NCI-H1092 (cell line): Measurements from ENCODE around the gene DIO1.
A peak's percentile ranks its signal among the peaks of the same experiment; 100 is the strongest.
"Not testable (repeated sequence)": the region's sequence is repeated elsewhere in the genome, so short reads cannot be mapped to it uniquely, and the experiment has no call there.

Experiments used
- DNase-seq: peaks from one replicate; lab custom pipeline; 2025; lab: John Stamatoyannopoulos, UW

Gene DIO1

DNA sequence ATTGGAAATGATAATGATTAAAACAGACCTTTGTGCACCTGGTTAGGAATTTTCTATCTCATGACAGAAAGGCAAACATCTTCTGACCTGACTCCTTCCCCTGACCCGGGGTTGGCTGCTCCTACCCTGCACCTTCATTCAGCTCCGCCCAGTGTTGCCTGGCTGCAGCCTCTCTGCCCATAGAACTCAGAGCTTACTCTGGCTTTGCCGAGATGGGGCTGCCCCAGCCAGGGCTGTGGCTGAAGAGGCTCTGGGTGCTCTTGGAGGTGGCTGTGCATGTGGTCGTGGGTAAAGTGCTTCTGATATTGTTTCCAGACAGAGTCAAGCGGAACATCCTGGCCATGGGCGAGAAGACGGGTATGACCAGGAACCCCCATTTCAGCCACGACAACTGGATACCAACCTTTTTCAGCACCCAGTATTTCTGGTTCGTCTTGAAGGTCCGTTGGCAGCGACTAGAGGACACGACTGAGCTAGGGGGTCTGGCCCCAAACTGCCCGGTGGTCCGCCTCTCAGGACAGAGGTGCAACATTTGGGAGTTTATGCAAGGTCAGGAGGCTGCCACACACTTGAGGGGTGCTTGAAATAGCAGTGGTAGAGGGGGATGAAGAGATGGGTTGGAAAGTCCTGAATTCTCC, at the start of gene DIO1:
Gene DIO1, plus strand, starts transcription at position 189 of the 638 bp plus-strand sequence. Its CDS starts 24 bp downstream, at position 213.
- DNase-seq, result no peak

DNA sequence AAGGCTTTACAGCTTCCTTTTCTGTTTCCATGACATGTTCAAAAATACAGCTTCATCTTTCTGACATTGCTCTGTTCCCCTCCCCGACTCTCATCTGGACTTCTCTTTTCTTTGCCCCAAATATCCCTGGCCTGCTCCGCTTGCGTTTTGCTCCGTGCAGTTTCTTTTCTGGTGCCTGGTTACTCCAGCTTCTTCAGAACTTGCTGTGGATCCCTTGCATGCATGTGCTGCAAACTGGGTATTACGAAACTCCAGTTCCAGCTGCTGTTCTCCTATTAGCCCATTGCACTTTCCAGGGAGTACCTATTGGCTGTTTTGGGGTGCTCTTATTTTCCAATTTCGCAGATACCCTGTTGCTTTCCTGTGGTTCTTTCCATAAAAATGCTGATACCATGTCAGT, 46.0 kb upstream of the DIO1 start:
- no peak for DNase-seq

DNA sequence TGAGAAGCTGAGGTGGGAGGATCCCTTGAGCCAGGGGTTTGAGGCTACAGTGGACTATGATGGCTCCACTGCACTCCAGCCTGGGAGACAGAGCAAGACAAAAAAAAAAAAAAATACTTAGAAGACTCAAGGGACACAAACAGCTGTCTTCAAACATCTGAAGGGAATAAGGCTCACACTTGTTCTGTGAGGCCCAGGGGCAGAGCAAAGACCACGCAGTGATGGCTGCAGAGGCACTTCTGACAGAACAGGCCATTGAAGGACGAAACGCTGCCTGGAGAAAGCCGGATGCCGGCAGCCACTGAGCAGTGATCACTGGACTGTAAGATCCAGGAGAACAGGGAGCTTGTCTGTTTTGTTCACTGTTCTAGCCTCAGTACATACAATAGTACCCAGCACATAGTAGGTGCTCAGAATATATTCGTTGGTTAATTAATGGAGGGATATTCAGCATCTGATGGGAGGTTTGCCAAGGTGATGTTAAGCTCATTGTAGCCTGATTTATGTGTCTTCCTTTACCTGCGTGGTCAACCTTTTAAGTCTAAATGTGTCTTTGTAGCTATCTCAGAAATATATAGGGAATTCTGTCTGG, 43.8 kb upstream of the DIO1 start:
- DNase-seq, result no peak

DNA sequence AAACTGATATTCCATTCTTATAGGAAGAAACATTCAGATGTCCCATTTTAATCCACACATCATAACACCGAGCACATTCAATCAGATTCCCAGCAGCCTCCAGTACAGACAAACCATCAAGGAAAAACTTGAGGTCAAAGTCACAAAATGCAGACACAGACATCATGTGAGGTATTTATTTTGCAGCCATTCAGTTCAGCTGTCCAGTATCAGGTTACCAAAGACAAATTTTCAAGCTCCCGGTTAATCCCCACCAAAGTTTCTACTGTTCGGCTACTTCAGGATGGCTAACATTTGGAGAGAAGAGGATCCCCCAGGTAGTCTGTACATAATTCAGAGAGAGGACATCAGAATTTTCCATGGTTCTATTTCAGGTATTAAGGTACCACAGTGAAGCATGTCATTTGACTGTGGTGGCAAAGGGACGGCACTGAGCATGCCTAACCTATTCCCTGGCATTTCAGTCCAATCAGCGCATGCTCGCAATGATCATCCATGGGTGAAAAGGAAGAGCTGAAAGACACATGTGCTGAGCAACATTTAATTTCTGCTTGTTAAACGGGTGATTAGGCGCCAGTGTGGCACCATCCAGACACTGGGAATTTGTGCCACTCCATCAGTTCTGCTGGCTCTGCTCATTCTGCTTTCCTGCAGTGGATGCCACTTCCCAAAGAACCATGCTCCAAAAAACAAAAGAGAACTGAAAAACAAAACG, 42.3 kb upstream of the DIO1 start:
- no peak for DNase-seq

DNA sequence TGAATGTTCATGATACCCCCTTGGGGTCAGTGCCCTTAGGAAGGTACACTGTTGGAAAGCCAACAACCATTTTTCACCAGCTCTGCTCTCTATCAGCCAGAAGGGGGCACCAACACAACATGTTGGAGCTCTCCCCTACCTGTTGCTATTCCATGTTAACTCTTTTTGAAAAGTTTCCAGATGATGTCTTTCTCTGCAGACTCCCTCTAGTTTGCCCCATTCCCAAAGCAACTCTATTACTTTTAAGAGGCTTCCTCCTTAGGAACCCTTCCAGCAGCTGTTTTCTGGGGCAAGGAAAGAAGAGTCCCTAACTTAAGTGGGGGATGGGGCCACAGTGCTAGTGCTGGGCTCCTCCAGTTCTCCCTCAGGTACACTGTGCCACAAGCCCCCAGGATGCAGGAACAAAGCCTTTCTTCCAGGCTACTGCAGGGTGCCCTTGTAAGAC, 33.0 kb upstream of the DIO1 start:
- DNase-seq, result no peak

DNA sequence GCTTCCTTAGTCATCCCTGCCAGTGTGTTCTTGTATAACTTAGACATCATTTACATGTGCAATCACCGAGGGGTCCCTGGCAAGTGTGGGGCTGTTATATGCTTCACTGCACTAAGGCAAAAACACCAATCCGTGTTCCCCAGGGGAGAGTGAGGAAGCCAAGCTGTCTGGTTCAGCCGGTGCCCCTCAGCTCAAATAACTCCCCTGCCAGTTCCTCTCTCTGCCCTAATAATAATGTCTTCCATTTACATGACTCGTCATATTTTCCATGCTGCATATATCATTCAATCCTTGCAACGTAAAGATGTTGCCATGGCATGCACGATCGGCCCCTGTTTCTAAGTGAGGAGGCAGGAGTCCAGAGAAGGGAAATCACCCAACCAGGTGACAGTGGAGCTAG, 31.5 kb upstream of the DIO1 start:
- DNase-seq, result no peak

DNA sequence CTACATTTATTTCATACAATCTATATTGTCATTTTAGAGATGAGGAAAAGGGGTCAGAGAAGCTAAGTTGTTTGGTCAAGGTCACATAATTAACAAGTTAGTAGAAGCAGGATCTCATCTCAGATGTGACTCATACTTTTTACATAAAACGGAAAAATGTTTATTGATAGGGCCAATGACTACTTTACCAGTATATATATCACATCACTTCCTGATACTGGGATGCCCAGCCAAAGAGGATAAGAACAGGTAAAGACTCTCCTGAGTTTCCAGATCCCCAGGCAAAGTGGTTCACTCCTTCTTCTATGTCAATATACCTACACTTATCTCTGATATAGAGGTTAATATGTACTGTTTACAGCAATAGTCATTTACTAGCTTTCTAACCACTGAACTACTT, 25.4 kb upstream of the DIO1 start:
- DNase-seq, result no peak

DNA sequence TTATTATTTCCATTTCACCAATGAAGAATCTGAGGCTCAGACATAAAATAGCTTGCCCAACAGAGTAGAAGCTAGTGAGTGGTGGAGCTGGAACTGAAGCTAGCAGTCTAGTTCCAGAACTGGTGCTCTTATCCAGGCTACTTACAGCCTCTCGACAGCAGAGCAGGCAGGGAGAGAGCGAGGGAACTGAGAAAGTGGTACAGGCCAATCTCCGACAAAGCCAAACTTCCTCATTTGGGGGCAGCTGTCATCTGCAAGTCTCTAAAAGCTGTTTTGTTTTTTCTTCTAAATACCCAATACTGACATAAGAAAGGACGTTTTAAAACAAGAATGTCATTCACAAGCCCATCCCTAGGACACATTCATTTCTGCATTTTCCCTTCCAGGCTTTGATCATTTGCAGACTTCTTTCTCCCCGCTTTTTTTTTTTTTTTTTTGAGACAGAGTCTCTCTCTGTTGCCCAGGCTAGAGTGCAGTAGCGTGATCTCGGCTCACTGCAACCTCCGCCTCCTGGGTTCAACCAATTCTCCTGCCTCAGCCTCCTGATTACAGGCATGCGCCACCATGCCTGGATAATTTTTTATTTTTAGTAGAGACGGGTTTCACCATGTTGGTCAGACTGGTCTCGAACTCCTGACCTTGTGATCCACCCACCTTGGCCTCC, 24.4 kb upstream of the DIO1 start:
- DNase-seq, result no peak

DNA sequence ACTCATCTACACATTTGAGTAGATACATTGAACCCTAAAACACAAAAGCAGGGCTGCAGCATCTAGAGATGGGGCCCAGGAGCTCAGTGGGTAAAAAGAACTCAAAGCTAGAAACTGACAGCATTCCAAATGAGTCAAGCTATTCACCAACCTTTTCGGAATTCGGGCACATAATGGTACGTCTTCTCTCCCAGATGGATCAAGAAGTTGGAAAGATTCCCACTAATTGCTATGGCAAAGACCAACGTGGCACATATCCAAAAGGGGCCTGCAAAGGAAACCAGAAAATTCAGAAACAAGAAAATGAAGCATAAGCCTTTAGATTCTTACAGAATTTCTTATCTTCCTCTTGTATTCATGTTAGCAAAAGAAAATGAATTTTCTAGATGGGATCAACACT, 22.8 kb upstream of the DIO1 start:
- DNase-seq, result no peak

DNA sequence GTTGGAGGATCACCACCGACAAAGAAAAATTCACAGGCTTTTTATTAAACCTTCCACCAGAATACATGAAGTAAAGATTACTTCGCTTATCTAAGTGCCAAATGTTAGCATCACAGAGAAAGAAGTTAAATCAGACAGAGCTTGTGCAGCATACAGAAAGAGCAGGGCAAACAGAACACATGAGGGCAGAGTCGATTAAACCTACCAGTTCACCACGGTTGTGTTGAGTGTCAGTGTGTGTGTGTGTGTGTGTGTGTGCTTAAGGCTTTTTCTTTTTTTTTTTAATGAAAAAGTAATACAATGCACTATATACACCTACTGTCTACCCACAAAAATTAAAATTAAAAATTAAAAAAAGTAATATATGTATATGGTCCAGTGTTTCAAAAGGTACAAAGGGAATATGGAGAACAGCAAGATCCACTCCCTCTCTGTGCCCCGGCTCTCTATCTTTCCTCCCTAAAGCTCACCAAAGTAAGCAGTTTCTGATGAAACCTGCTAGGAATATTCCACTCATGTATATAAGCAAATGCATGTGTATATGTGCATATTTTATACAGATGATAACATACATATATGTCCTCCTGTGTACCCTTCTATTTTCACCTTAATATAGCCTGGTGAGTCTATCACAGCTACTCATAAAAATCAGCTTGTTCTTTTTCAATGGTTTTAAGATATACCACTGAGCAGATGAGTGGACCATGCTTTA, 22.1 kb upstream of the DIO1 start:
- DNase-seq, result no peak

DNA sequence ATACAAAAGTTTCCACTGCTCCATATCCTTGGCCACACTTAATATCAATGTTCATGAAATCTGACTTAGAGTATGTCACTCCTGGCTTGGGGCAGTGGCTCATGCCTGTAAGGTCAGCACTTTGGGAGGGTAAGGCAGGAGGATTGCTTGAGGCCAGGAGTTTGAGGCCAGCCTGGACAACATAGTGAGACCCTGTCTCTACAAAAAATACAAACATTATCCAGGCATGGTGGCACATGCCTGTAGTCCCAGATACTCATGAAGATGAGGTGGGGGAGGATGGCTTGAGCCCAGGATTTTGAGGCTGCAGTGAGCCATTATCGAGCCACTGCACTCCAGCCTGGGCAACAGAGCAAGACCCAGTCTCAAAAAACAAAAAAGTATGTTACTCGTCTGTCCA, 18.8 kb upstream of the DIO1 start:
- not testable (repeated sequence) for DNase-seq

DNA sequence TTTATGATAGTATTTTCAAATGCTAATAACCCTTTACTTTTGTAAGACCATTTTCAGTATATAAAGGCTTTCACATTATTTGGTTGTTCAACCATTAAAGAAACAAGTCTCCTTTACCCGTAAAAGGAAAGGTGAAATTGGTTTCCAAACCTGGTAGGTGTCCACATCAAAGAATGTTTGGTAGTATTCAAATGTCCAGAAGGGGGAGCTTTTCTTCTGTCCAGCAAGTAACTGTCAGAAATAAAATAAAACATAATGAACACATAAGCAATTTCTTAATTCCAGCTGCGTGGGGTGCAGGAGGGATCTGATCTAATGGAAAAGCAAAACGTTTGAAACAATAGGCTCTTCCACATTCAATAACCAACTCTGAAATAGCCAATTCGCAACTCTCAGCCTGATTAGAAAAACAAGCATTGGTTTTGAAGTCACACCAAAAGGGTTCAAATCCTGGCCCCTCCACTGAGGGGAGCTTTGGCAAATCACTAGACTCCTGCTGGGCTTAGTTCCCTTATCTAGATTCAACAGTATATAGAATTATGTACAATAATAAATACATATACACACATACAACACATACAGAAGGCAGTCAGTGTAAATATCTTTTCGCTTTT, 15.4 kb upstream of the DIO1 start:
- no peak for DNase-seq

DNA sequence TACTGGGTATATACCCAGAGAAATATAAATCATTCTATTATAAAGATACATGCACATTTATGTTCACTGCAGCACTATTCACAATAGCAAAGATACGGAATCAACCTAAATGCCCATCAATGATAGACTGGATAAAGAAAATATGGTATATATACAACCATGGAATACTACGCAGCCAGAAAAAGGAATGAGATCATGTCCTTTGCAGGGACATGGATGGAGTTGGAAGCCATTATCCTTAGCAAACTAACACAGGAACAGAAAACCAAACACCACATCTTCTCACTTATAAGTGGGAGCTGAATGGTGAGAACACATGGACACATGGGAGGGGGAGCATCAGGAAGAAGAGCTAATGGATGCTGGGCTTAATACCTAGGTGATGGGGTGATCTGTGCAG, 12.1 kb upstream of the DIO1 start:
- DNase-seq, result not testable (repeated sequence)

DNA sequence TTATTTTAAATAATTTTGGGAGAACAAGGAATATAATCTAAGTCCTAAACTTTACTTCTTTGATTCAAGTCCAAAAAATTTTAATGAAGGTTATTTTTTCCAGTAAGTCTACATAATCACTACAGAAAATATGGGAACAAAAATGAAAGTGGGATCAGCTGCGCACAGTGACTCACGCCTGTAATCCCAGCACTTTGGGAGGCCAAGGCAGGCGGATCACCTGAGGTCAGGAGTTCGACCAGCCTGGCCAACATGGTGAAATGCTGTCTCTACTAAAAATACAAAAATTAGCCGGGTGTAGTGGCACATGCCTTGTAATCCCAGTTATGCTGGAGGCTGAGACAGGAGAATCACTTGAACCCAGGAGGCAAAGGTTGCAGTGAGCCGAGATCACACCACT, 10.4 kb upstream of the DIO1 start:
- DNase-seq, result not testable (repeated sequence)

DNA sequence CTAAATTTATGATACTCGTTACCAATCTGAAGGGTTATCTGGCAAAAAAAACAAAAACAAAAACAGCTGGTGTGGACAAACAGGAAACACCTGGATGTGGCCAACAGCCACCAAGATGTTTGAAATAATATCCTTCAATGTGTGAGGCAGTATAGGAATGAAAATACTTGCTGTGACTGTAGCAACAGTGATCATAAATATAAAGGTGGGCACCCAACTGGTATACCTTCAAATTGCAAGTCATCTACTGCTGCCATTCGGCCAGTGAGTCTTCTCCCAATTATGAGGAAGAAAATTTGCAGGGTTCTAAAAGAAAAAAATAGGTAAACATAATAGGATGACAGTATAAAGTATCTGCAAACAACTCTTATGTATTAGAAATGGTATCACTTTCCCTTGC, 5.3 kb upstream of the DIO1 start:
- no peak for DNase-seq

DNA sequence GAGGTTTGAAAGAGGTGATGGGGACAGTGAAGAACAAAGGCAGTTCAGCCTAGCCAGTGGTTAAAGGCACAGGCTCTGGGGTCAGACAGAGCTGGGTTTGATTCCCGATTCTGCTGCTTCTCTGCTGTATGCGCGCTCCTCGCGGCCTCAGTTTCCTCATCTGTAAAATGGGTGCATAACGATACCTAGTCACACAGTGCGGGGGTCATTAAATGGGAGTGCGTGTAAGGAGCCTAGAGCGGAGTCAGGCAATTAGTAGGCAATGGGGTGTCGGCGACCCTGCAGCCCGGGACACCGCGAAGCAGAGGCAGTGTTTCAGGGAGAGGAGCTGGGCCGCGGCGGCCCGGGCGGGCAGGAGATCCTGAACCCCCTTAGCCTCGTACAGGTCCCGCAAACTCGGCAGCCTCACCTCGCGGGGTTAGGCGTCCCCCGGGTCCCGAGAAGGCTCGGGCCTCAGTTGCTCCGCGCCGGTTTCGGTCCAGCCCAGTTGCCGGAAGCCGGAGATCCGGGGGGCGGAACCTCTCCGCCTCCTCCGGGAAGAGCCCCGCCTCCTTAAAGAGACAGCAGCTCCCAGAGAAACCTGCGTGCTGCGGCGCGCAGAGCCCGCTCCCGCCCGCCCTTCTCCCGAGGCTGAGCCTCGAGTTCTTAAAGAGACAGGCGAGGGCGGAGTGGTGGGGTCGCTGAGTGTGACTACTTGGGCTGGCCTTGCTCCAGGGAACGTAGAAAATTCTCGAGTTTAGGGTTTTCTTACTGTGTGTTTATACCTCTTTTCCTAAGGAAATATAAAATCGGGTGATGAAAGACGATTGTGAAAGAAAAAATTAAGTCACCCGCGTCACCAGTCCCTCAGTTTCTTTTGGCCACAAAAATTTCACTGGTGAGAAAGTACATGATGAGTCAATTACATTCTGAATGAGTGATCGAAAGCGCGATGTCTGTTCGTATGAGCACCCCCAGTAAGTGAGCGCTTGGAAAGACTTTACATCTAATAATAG, 4.4 kb upstream of the DIO1 start, which contains the start of gene YIPF1:
Gene YIPF1, minus strand, starts transcription at position 494 of the 995 bp plus-strand sequence. CDS start 860 bp downstream, outside the sequence.
- peak; percentile 67 for DNase-seq

DNA sequence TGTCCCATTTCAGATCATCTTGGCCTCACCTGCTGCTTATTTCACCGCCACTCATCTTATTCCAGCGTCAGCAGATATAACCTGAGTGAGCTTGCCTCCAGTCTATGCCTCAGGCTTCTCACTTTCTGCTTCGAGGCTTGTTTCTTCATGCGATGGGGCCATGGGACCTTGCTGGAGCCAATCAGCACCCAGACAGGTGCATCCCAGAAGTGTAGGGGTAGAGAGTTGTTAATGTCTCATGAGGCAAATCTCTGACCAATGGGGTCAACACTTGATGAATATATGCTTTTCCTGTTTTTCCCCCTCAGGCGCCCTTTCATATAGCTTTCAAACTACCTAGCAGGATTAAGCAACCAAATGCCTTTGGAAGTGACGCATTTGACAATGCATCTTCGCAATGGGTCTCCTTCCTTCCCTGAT, 3.5 kb upstream of the DIO1 start:
- DNase-seq, result no peak

DNA sequence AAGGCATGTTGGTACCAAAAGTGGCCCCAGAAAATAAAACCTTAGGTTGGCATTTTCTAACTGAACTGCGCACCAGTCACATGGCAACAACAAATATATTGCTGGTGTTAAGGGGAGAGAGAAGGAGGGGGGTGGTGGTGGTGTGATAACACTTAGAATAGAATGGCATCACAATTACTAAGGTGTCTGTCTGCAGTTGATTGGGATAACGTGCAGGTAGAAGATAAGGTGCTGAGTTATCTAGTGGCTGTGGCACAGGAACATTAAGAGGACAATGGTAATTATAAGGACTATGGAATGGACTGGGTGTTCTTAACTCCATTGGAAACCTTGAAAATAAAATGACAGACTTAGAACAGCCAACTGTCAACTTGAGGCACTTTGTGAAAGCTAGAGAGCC, 3.0 kb upstream of the DIO1 start:
- no peak for DNase-seq

DNA sequence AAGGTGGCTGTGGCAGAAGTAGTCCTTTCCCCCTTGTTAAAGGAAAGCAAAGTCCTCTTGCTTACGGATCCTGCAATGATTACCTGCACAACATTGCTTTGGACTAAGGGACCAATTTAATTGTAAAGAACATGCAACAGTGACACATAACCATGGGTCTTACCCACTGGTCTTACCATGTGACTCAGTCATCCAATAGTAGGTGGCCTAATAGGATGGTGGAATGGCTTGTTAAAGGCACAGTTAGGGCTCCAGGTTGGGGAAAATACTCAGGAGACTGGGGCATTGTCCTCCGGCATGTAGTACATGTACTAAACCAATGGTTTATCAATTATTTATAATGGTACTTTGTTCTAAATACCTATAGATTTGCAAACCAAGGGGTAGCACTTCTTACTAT, 2.3 kb upstream of the DIO1 start:
- no peak for DNase-seq

DNA sequence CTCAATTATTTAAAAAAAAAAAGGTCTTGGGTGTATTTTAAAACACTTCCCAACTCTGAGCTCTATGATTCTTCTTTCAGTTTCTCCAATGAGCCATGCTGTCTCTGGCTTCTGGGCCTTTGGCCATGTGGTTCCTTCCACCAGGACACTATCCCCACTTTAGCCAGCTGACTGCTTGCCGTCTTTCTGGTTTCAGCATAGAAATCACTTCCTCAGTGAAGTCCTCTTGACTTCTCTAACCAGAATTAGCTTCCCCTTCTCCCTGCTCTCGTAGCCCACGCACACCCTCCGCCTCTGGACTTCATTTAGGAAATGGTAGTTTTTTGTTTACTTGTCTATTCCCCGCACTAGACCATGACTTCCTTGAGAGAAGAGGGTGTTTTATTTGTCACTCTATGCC, 1.1 kb upstream of the DIO1 start:
- DNase-seq, result no peak
